B cell (primary cell): ENCODE results near the gene UCP1. TPM values are rescaled to one million over a fixed set of nuclear protein-coding genes. Genes with fewer than 3 reads are reported as not detected.

Experiments
- ATAC-seq: fragments of 200-7000 bp; cut with Tn5 transposase; one replicate; pipeline ENCODE4 v1.10.0; 2021; ENCODE audit warnings: low read depth, mild to moderate bottlenecking, moderate number of reproducible peaks, moderate library complexity
- CTCF ChIA-PET: fragments of 350-600 bp; sonication (Branson Sonifier 250); formaldehyde crosslinking; loops from one replicate; lab custom pipeline; 2021; ENCODE audit warnings: antibody characterized with exemption, inconsistent platforms; lab: Charles Lee
- POLR2A ChIA-PET: fragments of 350-600 bp; sonication (Branson Sonifier 250); formaldehyde crosslinking; loops from one replicate; lab custom pipeline; 2021; ENCODE audit warnings: antibody characterized with exemption; lab: Charles Lee
- DNase-seq: peaks from one replicate; pipeline ENCODE4 v3.0.0; 2013
- H2AFZ ChIP-seq: 2 replicates; pipeline ENCODE4 v1.6.1; 2012; ENCODE audit warnings: mild to moderate bottlenecking, low read depth, low read length; ENCODE audit not compliant: insufficient read depth, poor library complexity, severe bottlenecking
- H3K27ac ChIP-seq, 2 donors: 1 replicate in 1 of 2; 2 replicates in 1 of 2; pipeline ENCODE4 v1.5.1; 2012 to 2013; ENCODE audit warnings: low read length in 2 of 2, mild to moderate bottlenecking in 2 of 2, moderate library complexity in 1 of 2
- H3K27me3 ChIP-seq, 4 experiments: fragments of 200-600 bp in 1 of 4; sonication (generic) in 1 of 4; replicated peaks in 1 of 4; 1 replicate in 2 of 4; 2 replicates in 2 of 4; pipeline versions ENCODE4 v1.6.1 to v1.7.0; 2013 to 2016; ENCODE audit warnings: low read length in 3 of 4, mild to moderate bottlenecking in 2 of 4, mixed read lengths in 1 of 4, moderate library complexity in 1 of 4; ENCODE audit not compliant: insufficient read depth in 4 of 4, control insufficient read depth in 3 of 4; ENCODE audit errors: control extremely low read depth in 1 of 4
- H3K36me3 ChIP-seq, 2 experiments: replicated peaks in 1 of 2; 1 replicate in 1 of 2; 2 replicates in 1 of 2; pipeline versions ENCODE4 v1.6.1 to v1.7.1; 2013; ENCODE audit warnings: low read length in 1 of 2; ENCODE audit not compliant: insufficient read depth in 2 of 2, control insufficient read depth in 1 of 2; ENCODE audit errors: control extremely low read depth in 1 of 2, extremely low read depth in 1 of 2
- H3K4me1 ChIP-seq, 2 donors: fragments of 200-600 bp in 1 of 2; sonication (generic) in 1 of 2; 1 replicate in 1 of 2; 2 replicates in 1 of 2; pipeline versions ENCODE4 v1.5.1 to v1.6.1; 2013 to 2017; ENCODE audit warnings: low read length in 2 of 2; ENCODE audit not compliant: control insufficient read depth in 2 of 2, insufficient read depth in 2 of 2
- H3K4me2 ChIP-seq: replicated peaks from 2 replicates; pipeline ENCODE3; 2012; ENCODE audit warnings: mild to moderate bottlenecking, low read depth, low read length; ENCODE audit not compliant: poor library complexity, severe bottlenecking
- H3K4me3 ChIP-seq, 5 experiments: fragments of 200-600 bp in 1 of 5; sonication (generic) in 1 of 5; 1 replicate in 3 of 5; 2 replicates in 2 of 5; pipeline versions ENCODE4 v1.5.1 to v1.7.0; 2011 to 2016; ENCODE audit warnings: low read length in 4 of 5, mild to moderate bottlenecking in 4 of 5, low read depth in 2 of 5, control low read depth in 1 of 5, moderate library complexity in 1 of 5; ENCODE audit not compliant: insufficient read depth in 1 of 5; ENCODE audit errors: control extremely low read depth in 1 of 5, extremely low read depth in 1 of 5
- H3K79me2 ChIP-seq: fragments of 200-600 bp; sonication (generic); one replicate; pipeline ENCODE4 v1.6.0; 2016; ENCODE audit warnings: low read length; ENCODE audit not compliant: control insufficient read depth, insufficient read depth
- H3K9ac ChIP-seq: fragments of 200-600 bp; sonication (generic); 2 replicates; pipeline ENCODE4 v1.6.1; 2017; ENCODE audit warnings: mild to moderate bottlenecking, low read length, moderate library complexity
- H3K9me3 ChIP-seq, 3 donors: one replicate each; pipeline versions ENCODE4 v1.6.1 to v1.7.1; 2013; ENCODE audit warnings: low read length in 2 of 3; ENCODE audit not compliant: control insufficient read depth in 2 of 3, insufficient read depth in 1 of 3; ENCODE audit errors: control extremely low read depth in 1 of 3
- H4K20me1 ChIP-seq: 2 replicates; pipeline ENCODE4 v1.6.0; 2012; ENCODE audit warnings: mild to moderate bottlenecking, low read length; ENCODE audit not compliant: insufficient read depth, control insufficient read depth, poor library complexity, severe bottlenecking
- H3K27ac Mint-ChIP-seq: one replicate; pipeline ENCODE4 v1.8.0; 2021; ENCODE audit warnings: mixed read lengths
- H3K27me3 Mint-ChIP-seq: one replicate; pipeline ENCODE4 v1.8.0; 2021; ENCODE audit warnings: mixed read lengths
- H3K4me1 Mint-ChIP-seq: one replicate; pipeline ENCODE4 v1.8.0; 2021; ENCODE audit warnings: mixed read lengths
- H3K4me3 Mint-ChIP-seq: one replicate; pipeline ENCODE4 v1.8.0; 2021; ENCODE audit warnings: mixed read lengths
- H3K9me3 Mint-ChIP-seq: one replicate; pipeline ENCODE4 v1.8.0; 2022; ENCODE audit warnings: mixed read lengths; ENCODE audit not compliant: insufficient read depth
- CTCF ChIP-seq: fragments of 200-600 bp; IDR thresholded peaks from one replicate; pipeline ENCODE4 v1.8.0; 2022; ENCODE audit warnings: antibody characterized with exemption, mild to moderate bottlenecking
- EZH2 ChIP-seq: IDR thresholded peaks from 2 replicates; pipeline ENCODE4 v1.6.1; 2012; ENCODE audit warnings: borderline replicate concordance, low read depth, mild to moderate bottlenecking, moderate library complexity, low read length; ENCODE audit not compliant: insufficient read depth, poor library complexity, severe bottlenecking
- WGBS: methylation state at CpG from one replicate; pipeline ENCODE4 v1.1.5; 2013; ENCODE audit warnings: missing lambda C conversion rate; ENCODE audit not compliant: insufficient coverage; 5-methylcytosine and 5-hydroxymethylcytosine counted together
- intact Hi-C: fragments of 100-400 bp; cut with micrococcal nuclease; formaldehyde crosslinking; loops from one replicate; pipeline ENCODE4 v1.10.0; 2022
- polyA plus RNA-seq: library from polyadenylated mRNA; depleted of rRNA; stranded (reverse); fragments of >200 nt; gene quantifications from 2 replicates; pipeline ENCODE4 v1.2.3, GENCODE V29; 2012
- total RNA-seq, 2 donors: library from RNA; stranded (reverse); fragments of 120-200 nt in 1 of 2; gene quantifications; 1 replicate in 1 of 2; 2 replicates in 1 of 2; pipeline versions ENCODE4 v1.2.3 to v1.2.4, GENCODE V29; 2013 to 2022

UCP1 gene
- total and polyA plus RNA-seq, 2 donors (not counting 1 experiment from before 2014, with no cell fraction given), result not detected

DNA sequence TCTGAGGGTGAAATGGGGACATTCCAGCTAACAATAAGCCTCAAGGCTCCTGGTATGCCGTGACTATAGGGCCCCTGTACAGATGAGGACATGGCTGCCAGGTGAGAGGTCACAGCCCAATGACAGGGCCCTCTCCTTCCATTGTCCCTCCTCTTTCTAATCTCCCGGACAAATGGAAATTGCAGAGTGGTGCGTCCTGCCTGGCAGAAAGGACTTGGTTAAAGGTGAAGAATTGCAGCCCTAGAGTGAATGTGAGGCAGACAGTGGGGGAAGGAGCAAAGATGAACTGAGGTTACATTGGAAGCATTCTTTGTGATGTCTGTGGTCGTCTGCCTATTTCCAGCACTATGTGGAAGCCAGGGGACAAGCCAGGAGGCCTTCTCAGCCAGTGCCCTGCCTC is 6.7 kb upstream of the UCP1 start:
- no peak for TF ChIP-seq CTCF
- TF ChIP-seq EZH2, result no peak
- no peak overlapping the region for H2AFZ ChIP-seq
- H3K27me3 ChIP-seq, result peaks cover 0 to 55% (median 41%) of the 10 kb centered on the region in 4 experiments
- ChIA-PET POLR2A (no interaction called here), CTCF (interaction anchor here (0.8 to 1.2 kb wide), 2 partner anchors 8 to 10 kb away, joined by 3 read pairs; no protein-coding TSS in a partner anchor)
- H3K36me3 ChIP-seq, result no peaks in the 10 kb centered on the region
- H4K20me1 ChIP-seq, result no peaks in the 10 kb centered on the region
- no peak overlapping the region for H3K27ac ChIP-seq
- H3K4me2 ChIP-seq, result no peak overlapping the region
- peaks cover 2 to 10% (median 6%) of the 10 kb centered on the region in 3 donors for H3K9me3 ChIP-seq
- Mint-ChIP-seq H3K4me3 (no peak overlapping the region), H3K27ac (no peak overlapping the region), H3K27me3 (peaks cover 76% of the 10 kb centered on the region), H3K9me3 (peaks cover 7% of the 10 kb centered on the region), H3K4me1 (peaks cover 3% of the 10 kb centered on the region)
- H3K4me3 ChIP-seq, result no peak overlapping the region
- intact Hi-C loops, result no loop called here
- no peak overlapping the region for H3K9ac ChIP-seq
- WGBS, result 88% methylated on average over 3 of the region's 4 CpGs
- H3K4me1 ChIP-seq, result peaks cover 0 to 6% of the 10 kb centered on the region in 2 donors
- DNase-seq, result no peak
- ATAC-seq, result no peak
- no peaks in the 10 kb centered on the region for H3K79me2 ChIP-seq

DNA sequence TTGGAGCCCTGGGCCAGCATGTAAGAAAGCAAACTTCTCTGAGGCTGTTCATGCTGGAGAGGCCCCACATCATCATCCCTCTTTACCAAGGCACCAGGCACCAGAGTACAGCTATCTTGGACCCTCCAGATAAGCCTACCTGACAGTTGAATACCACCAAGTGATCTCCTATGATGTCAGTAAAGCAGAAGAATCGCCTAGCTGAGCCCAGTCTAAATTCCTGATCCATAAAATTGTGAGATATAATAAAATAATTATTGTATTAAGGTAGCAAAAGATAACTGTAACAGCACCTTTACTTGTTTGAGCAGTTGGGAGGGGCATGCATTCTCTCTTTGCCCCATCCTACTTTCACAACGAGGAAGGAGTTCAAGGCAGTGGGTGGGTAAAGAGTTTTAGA is 2.9 kb upstream of the UCP1 start:
- Histone ChIP-seq H3K4me1 (peaks cover 22 to 30% of the 10 kb centered on the region in 2 donors), H3K27ac (no peak overlapping the region), H3K9ac (no peak overlapping the region), H3K36me3 (no peaks in the 10 kb centered on the region), H3K4me2 (no peak overlapping the region), H3K27me3 (peaks cover 2 to 70% (median 65%) of the 10 kb centered on the region in 4 experiments), H3K4me3 (no peak overlapping the region), H3K79me2 (no peaks in the 10 kb centered on the region), H2AFZ (no peak overlapping the region), H4K20me1 (no peaks in the 10 kb centered on the region), H3K9me3 (peaks cover 2 to 10% (median 7%) of the 10 kb centered on the region in 3 donors)
- WGBS, result no CpG with 5 or more reads among the region's 2 CpGs
- Mint-ChIP-seq H3K4me1 (peaks cover 22% of the 10 kb centered on the region), H3K27me3 (peaks cover 70% of the 10 kb centered on the region), H3K27ac (no peak overlapping the region), H3K9me3 (peaks cover 7% of the 10 kb centered on the region), H3K4me3 (no peak overlapping the region)
- CTCF ChIA-PET, result no interaction called here
- intact Hi-C loops, result no loop called here
- no peak for ATAC-seq
- no peak for TF ChIP-seq EZH2
- TF ChIP-seq CTCF, result no peak
- POLR2A ChIA-PET, result no interaction called here
- DNase-seq, result no peak
